Left ventricle myocardium inferior (tissue), 1 donor: Measurements from ENCODE around the gene ZNF593. TPM values are rescaled to one million over a fixed set of nuclear protein-coding genes. Genes with fewer than 3 reads are reported as not detected.

Experiments used
- DNase-seq: peaks from one replicate; pipeline ENCODE4 v3.0.0-alpha.2; 2020
- H3K27ac ChIP-seq: fragments of 200-600 bp; replicated peaks from 2 replicates; pipeline ENCODE4 v1.8.0; 2021
- H3K27me3 ChIP-seq: fragments of 200-600 bp; 2 replicates; pipeline ENCODE4 v1.8.0; 2021; ENCODE audit warnings: low read depth
- H3K36me3 ChIP-seq: fragments of 200-600 bp; 2 replicates; pipeline ENCODE4 v1.8.0; 2021
- H3K4me1 ChIP-seq: fragments of 200-600 bp; 2 replicates; pipeline ENCODE4 v1.8.0; 2021
- H3K4me3 ChIP-seq: fragments of 200-600 bp; 2 replicates; pipeline ENCODE4 v1.8.0; 2021; ENCODE audit warnings: mild to moderate bottlenecking, moderate library complexity
- H3K9me3 ChIP-seq: fragments of 200-600 bp; replicated peaks from 2 replicates; pipeline ENCODE4 v1.8.0; 2021
- CTCF ChIP-seq: fragments of 200-600 bp; IDR thresholded peaks from 2 replicates; pipeline ENCODE4 v1.8.0; 2021; ENCODE audit warnings: antibody characterized with exemption, mild to moderate bottlenecking, borderline replicate concordance
- intact Hi-C: fragments of 100-400 bp; cut with micrococcal nuclease; formaldehyde crosslinking; loops from one replicate; pipeline ENCODE4 v1.11.0; 2022
- total RNA-seq: library from RNA; stranded (reverse); fragmentation: NEBNext Ultra II Directional; extraction: Animal tissue kit (Norgen Biotek cat#: 25700); gene quantifications from one replicate; pipeline ENCODE4 v1.2.1, GENCODE V29; 2021
- donor health status: DM: no; HTN: yes; CAD: no; lungs with severe emphysema.

ZNF593 gene
- total RNA-seq, 1 donor from 2014 or later: 13.7 TPM

- Histone ChIP-seq H3K4me1 (peaks cover 56% of the 10 kb centered on the region), H3K27me3 (no peaks in the 10 kb centered on the region), H3K4me3 (peak overlapping the region; percentile 62), H3K9me3 (no peaks in the 10 kb centered on the region), H3K27ac (peak overlapping the region; percentile 67), H3K36me3 (no peaks in the 10 kb centered on the region)
- no peak for DNase-seq
- TF ChIP-seq CTCF: no peak
- intact Hi-C loops: no loop called here
Observed at GRCh38 chr1:26163684-26164035, 6.0 kb upstream of the ZNF593 start.

GRCh38 chr1:26164036-26164860, 5.5 kb upstream of the ZNF593 start:
- peak overlapping the region; percentile 67 for H3K27ac ChIP-seq
- no peaks in the 10 kb centered on the region for H3K36me3 ChIP-seq
- peaks cover 56% of the 10 kb centered on the region for H3K4me1 ChIP-seq
- no peaks in the 10 kb centered on the region for H3K9me3 ChIP-seq
- H3K27me3 ChIP-seq: no peaks in the 10 kb centered on the region
- intact Hi-C loops: no loop called here
- peak; percentile 86 for TF ChIP-seq CTCF
- H3K4me3 ChIP-seq: peak overlapping the region; percentile 62
- peak; percentile 45 for DNase-seq

GRCh38 chr1:26164861-26165842, 4.6 kb upstream of the ZNF593 start:
- TF ChIP-seq CTCF: no peak
- H3K27ac ChIP-seq: peak overlapping the region; percentile 67
- DNase-seq: no peak
- H3K4me3 ChIP-seq: peak overlapping the region; percentile 62
- no peaks in the 10 kb centered on the region for H3K27me3 ChIP-seq
- intact Hi-C loops: no loop called here
- H3K9me3 ChIP-seq: no peaks in the 10 kb centered on the region
- peaks cover 55% of the 10 kb centered on the region for H3K4me1 ChIP-seq
- H3K36me3 ChIP-seq: no peaks in the 10 kb centered on the region

- Histone ChIP-seq H3K4me1 (peaks cover 57% of the 10 kb centered on the region), H3K27ac (no peak overlapping the region), H3K27me3 (no peaks in the 10 kb centered on the region), H3K9me3 (no peaks in the 10 kb centered on the region), H3K36me3 (no peaks in the 10 kb centered on the region), H3K4me3 (no peak overlapping the region)
- DNase-seq: no peak
- TF ChIP-seq CTCF: no peak
- intact Hi-C loops: no loop called here
Observed at GRCh38 chr1:26166719-26167281, 2.9 kb upstream of the ZNF593 start.

- peak within 1 kb of the TSS; percentile 94 for H3K4me3 ChIP-seq
- peak within 1 kb of the TSS; percentile 83 for H3K27ac ChIP-seq
- intact Hi-C loops: no loop called here
- TF ChIP-seq CTCF: no peak
- no peak for DNase-seq
- H3K4me1 ChIP-seq: peaks cover 45% of the 10 kb centered on the region
- no peaks in the 10 kb centered on the region for H3K36me3 ChIP-seq
- H3K9me3 ChIP-seq: no peaks in the 10 kb centered on the region
- H3K27me3 ChIP-seq: no peaks in the 10 kb centered on the region
Observed at GRCh38 chr1:26168410-26169197, 1.1 kb upstream of the ZNF593 start, which contains the start of gene C1orf232. TSS of gene C1orf232 (minus strand) at chr1:26168963. CDS start at chr1:26168499, 464 bp downstream.
